Measurements from ENCODE around the gene SEMA4F.

SEMA4F gene

DNA sequence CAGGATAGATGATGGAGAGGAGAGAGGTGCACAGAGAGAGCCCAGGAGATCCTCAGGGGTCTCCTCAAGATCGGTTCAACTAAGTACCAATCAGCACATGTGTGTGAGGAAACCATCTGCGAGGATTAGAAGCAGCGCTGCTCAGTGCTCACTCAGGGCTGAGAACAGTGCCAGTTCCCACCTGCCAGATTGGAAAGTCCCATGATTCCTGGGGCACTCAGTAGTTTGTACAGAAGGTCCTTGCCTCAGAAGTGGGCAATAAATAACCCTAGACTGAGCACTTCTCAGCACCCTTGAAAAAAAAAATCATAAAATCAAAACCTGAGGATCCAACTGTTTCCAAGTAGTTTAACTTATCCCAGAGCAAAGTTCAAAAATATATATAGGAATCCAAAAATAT is 53.8 kb downstream of the SEMA4F start:
- no peak for DNase-seq

DNA sequence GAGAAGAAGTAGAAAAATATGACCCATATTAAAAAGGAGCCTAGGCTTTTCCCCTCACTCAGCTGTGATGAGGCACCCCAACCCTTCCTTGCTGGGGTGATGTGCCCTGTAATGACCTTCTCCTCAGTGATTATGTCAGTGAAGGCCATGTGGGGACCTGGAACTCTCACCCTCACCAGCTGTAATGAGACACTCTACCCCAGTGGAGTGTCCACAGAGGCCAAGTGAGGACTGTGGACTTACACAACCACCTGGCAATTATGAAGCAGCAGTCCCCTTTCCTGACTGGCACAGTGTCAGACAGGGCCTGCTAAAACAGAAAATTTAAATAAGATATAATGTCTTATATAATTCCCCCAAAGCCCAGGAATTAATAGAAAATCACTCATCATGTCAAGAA is 54.2 kb downstream of the SEMA4F start:
- DNase-seq = no peak

GRCh38 chr2:74708883-74709282 is 54.8 kb downstream of the SEMA4F start:
- DNase-seq = peak; percentile 41

GRCh38 chr2:74712223-74713053 is 58.4 kb downstream of the SEMA4F start:
- no peak for DNase-seq

- DNase-seq = no peak
Observed at GRCh38 chr2:74714691-74715080, 60.6 kb downstream of the SEMA4F start.

DNA sequence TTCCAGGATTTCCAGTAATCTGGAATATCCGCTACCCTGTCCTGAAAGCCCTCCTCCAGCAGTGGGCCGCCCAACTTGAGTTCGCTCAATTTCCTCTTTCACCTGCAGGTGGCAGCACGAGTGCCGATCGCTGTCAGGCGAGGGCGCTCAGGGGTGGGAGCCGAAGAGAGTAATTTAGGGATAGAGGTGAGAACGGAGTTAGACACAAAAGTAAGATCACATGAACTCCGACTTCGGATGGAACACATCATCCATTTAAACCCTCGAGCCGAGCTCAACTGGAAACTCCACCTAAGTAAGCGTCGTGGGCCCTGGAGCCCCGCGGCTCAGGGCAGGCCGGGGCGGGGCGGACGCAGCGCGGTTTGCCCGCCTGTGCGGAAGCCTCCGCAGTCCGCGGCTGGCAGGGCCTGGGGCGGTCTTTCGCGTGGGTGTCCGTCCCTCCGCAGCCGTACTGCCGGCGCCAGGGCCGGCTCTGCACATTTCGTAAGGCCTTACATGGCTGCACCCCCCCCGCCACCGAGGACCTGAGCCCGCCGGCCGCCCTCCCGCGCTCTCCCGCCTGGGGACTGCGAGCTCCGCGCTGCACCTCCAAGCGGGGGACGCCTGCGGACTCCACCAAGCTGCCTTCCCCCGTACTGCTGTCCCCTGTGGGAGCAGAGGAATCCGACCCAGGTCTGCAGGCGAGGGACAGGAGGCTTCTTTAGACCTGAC is 61.2 kb downstream of the SEMA4F start:
- DNase-seq = peak; percentile 69

DNA sequence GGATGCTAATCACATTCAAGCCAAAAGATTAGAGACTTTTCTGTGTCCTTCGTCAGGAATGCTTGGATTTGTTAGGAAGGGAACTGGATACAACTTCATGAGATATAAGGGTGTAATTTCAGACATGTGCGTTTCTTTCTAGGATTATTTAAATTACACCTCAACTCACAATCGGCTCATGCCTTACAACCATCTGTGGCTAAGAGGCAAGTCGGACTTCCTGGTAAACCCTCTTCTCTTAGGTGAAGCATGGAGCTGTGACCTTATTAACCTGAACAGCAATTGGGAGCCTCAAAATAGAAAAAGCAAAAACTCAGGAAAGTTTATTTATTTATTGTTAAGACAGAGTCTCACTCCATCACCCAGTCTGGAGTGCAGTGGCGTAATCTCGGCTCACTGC is 61.8 kb downstream of the SEMA4F start:
- DNase-seq = no peak

DNA sequence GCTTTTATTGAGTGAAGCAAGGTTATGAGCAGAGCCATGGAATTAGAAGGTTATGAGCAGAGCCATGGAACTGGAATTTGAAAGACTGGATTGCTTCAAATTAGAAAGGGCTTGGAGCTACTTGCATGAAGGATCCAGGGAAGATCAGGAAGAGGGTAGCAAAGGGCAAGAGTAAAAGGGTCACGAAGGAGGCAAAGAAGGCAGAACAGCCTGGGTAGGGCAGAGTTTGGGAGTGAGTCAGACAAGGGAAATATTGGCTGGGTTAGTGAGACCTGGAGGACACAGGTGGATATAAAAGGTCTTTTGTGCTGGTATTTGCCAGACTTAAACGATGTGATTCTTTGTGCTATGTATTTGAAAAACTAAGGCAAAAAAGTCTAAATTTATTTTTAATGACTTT is 65.0 kb downstream of the SEMA4F start:
- no peak for DNase-seq

GRCh38 chr2:74721316-74721715 is 67.3 kb downstream of the SEMA4F start:
- no peak for DNase-seq

GRCh38 chr2:74724496-74724895 is 70.4 kb downstream of the SEMA4F start:
- DNase-seq = no peak

- DNase-seq = no peak
Observed at GRCh38 chr2:74725287-74725686, 71.2 kb downstream of the SEMA4F start.

- DNase-seq = no peak
Observed at GRCh38 chr2:74728842-74729241, 74.8 kb downstream of the SEMA4F start.

GRCh38 chr2:74730530-74730929 is 76.5 kb downstream of the SEMA4F start:
- DNase-seq = no peak
